ENCODE results near the gene GPATCH1.
"Not testable (repeated sequence)": the region's sequence is repeated elsewhere in the genome, so short reads cannot be mapped to it uniquely, and the experiment has no call there.

Gene GPATCH1

DNA sequence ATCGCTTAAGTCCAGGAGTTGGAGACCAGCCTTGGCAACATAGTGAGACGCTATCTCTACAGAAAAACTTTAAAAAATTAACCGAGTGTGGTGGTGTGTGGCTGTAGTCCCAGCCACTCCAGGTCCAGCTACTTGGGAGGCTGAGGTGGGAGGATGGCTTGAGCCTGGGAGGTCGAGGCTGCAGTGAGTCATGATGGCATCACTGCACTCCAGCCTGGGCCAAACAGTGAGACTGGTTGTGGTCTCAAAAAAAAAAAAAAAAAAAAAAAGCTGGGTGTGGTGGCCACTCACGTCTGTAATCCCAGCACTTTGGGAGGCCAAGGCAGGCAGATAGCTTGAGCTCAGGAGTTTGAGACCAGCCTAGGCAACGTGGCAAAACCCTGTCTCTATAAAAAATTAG is 85.1 kb downstream of the GPATCH1 start:
- not testable (repeated sequence) for H3K36me3 ChIP-seq (ENCODE audit: control insufficient read depth in 1 of 2, insufficient read depth in 2 of 2, low read length in 2 of 2); H3K4me3 ChIP-seq (ENCODE audit: low read depth in 1 of 2, low read length in 2 of 2); H3K9me3 ChIP-seq (ENCODE audit: control insufficient read depth in 1 of 2, low read length in 2 of 2); H3K4me1 ChIP-seq (ENCODE audit: control insufficient read depth in 1 of 2, insufficient read depth in 2 of 2, low read length in 2 of 2); H3K27me3 ChIP-seq (ENCODE audit: low read depth, low read length); H3K27ac ChIP-seq (ENCODE audit: low read length)

GRCh38 chr19:33167438-33167837 is 86.5 kb downstream of the GPATCH1 start:
- Histone ChIP-seq H3K36me3 (ENCODE audit: control insufficient read depth in 1 of 2, insufficient read depth in 2 of 2, low read length in 2 of 2) (no peaks in the 10 kb centered on the region), H3K9me3 (ENCODE audit: control insufficient read depth in 1 of 2, low read length in 2 of 2) (peaks cover 0 to 4% of the 10 kb centered on the region in 2 donors), H3K4me3 (ENCODE audit: low read depth in 1 of 2, low read length in 2 of 2) (no peak overlapping the region), H3K27me3 (ENCODE audit: low read depth, low read length) (no peaks in the 10 kb centered on the region), H3K27ac (ENCODE audit: low read length) (no peak overlapping the region), H3K4me1 (ENCODE audit: control insufficient read depth in 1 of 2, insufficient read depth in 2 of 2, low read length in 2 of 2) (no peaks in the 10 kb centered on the region)

GRCh38 chr19:33168528-33168927 is 87.5 kb downstream of the GPATCH1 start:
- Histone ChIP-seq H3K36me3 (ENCODE audit: control insufficient read depth in 1 of 2, insufficient read depth in 2 of 2, low read length in 2 of 2) (no peaks in the 10 kb centered on the region), H3K9me3 (ENCODE audit: control insufficient read depth in 1 of 2, low read length in 2 of 2) (peaks cover 0 to 4% of the 10 kb centered on the region in 2 donors), H3K4me3 (ENCODE audit: low read depth in 1 of 2, low read length in 2 of 2) (no peak overlapping the region), H3K27me3 (ENCODE audit: low read depth, low read length) (no peaks in the 10 kb centered on the region), H3K4me1 (ENCODE audit: control insufficient read depth in 1 of 2, insufficient read depth in 2 of 2, low read length in 2 of 2) (no peaks in the 10 kb centered on the region), H3K27ac (ENCODE audit: low read length) (no peak overlapping the region)

- H3K27me3 ChIP-seq (ENCODE audit: low read depth, low read length): no peaks in the 10 kb centered on the region
- no peak overlapping the region for H3K4me3 ChIP-seq (ENCODE audit: low read depth in 1 of 2, low read length in 2 of 2)
- H3K27ac ChIP-seq (ENCODE audit: low read length): no peak overlapping the region
- peaks cover 7 to 10% of the 10 kb centered on the region in 2 donors for H3K4me1 ChIP-seq (ENCODE audit: control insufficient read depth in 1 of 2, insufficient read depth in 2 of 2, low read length in 2 of 2)
- H3K9me3 ChIP-seq (ENCODE audit: control insufficient read depth in 1 of 2, low read length in 2 of 2): peaks cover 0 to 4% of the 10 kb centered on the region in 2 donors
- H3K36me3 ChIP-seq (ENCODE audit: control insufficient read depth in 1 of 2, insufficient read depth in 2 of 2, low read length in 2 of 2): no peaks in the 10 kb centered on the region
These were observed 90.3 kb downstream of the GPATCH1 start for GRCh38 chr19:33171222-33171795.

DNA sequence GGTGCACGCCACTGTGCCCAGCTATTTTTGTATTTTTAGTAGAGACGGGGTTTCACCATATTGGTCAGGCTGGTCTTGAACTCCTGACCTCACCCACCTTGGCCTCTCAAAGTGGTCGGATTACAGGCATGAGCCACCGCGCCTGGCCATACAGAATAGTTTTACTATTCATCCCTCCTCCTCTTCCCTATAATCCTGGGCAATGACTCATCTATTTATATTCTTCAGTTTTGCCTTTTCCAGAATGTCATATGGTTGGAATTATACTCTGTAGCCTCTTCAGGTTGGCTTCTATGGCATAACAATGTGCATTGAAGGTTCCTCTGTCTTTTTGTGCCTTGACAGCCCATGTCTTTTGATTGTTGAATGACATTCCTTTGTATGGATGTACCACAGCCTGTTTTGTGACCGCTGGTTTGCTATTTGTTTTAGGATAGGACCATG is 91.0 kb downstream of the GPATCH1 start:
- Histone ChIP-seq H3K27ac (ENCODE audit: low read length) (no peak overlapping the region), H3K9me3 (ENCODE audit: control insufficient read depth in 1 of 2, low read length in 2 of 2) (peaks cover 0 to 4% of the 10 kb centered on the region in 2 donors), H3K36me3 (ENCODE audit: control insufficient read depth in 1 of 2, insufficient read depth in 2 of 2, low read length in 2 of 2) (peaks cover 0 to 3% of the 10 kb centered on the region in 2 donors), H3K27me3 (ENCODE audit: low read depth, low read length) (no peaks in the 10 kb centered on the region), H3K4me3 (ENCODE audit: low read depth in 1 of 2, low read length in 2 of 2) (no peak overlapping the region), H3K4me1 (ENCODE audit: control insufficient read depth in 1 of 2, insufficient read depth in 2 of 2, low read length in 2 of 2) (peaks cover 7 to 10% of the 10 kb centered on the region in 2 donors)

GRCh38 chr19:33174186-33174585 is 93.2 kb downstream of the GPATCH1 start:
- H3K9me3 ChIP-seq (ENCODE audit: control insufficient read depth in 1 of 2, low read length in 2 of 2): no peaks in the 10 kb centered on the region
- H3K27ac ChIP-seq (ENCODE audit: low read length): no peak overlapping the region
- H3K4me1 ChIP-seq (ENCODE audit: control insufficient read depth in 1 of 2, insufficient read depth in 2 of 2, low read length in 2 of 2): peaks cover 11 to 17% of the 10 kb centered on the region in 2 donors
- H3K4me3 ChIP-seq (ENCODE audit: low read depth in 1 of 2, low read length in 2 of 2): no peak overlapping the region
- H3K36me3 ChIP-seq (ENCODE audit: control insufficient read depth in 1 of 2, insufficient read depth in 2 of 2, low read length in 2 of 2): peaks cover 0 to 3% of the 10 kb centered on the region in 2 donors
- no peaks in the 10 kb centered on the region for H3K27me3 ChIP-seq (ENCODE audit: low read depth, low read length)

DNA sequence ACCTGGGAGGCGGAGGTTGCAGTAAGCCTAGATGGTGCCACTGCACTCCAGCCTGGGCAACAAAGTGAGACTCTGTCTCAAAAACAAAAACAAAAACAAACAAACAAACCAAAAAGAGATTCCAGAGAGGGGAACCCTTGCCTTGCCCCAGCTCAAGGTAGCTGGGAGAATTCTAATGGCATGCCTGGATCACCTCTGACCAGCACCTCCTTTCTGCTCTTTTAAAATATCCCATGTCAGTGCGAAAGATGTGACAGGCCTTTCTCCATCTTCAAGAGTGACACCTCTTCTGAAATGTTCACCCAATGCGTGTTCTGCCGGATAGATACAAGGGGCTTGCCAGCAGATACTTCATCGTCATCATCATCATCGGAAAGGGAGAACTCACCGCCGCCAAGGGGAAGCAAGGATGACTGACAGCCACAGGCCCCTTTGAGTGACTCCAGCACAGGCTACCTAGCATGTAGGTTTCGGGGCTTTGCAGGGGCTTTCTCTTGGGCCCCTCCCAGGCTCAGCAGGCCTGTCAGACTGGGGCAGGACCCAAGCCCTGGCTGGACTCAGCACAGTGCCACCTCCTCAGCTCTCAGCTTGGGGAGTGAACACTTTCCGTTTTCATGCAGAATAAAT is 94.3 kb downstream of the GPATCH1 start:
- Histone ChIP-seq H3K4me3 (ENCODE audit: low read depth in 1 of 2, low read length in 2 of 2) (no peak overlapping the region), H3K9me3 (ENCODE audit: control insufficient read depth in 1 of 2, low read length in 2 of 2) (no peaks in the 10 kb centered on the region), H3K4me1 (ENCODE audit: control insufficient read depth in 1 of 2, insufficient read depth in 2 of 2, low read length in 2 of 2) (peaks cover 11 to 17% of the 10 kb centered on the region in 2 donors), H3K36me3 (ENCODE audit: control insufficient read depth in 1 of 2, insufficient read depth in 2 of 2, low read length in 2 of 2) (peaks cover 0 to 3% of the 10 kb centered on the region in 2 donors), H3K27me3 (ENCODE audit: low read depth, low read length) (no peaks in the 10 kb centered on the region), H3K27ac (ENCODE audit: low read length) (no peak overlapping the region)

DNA sequence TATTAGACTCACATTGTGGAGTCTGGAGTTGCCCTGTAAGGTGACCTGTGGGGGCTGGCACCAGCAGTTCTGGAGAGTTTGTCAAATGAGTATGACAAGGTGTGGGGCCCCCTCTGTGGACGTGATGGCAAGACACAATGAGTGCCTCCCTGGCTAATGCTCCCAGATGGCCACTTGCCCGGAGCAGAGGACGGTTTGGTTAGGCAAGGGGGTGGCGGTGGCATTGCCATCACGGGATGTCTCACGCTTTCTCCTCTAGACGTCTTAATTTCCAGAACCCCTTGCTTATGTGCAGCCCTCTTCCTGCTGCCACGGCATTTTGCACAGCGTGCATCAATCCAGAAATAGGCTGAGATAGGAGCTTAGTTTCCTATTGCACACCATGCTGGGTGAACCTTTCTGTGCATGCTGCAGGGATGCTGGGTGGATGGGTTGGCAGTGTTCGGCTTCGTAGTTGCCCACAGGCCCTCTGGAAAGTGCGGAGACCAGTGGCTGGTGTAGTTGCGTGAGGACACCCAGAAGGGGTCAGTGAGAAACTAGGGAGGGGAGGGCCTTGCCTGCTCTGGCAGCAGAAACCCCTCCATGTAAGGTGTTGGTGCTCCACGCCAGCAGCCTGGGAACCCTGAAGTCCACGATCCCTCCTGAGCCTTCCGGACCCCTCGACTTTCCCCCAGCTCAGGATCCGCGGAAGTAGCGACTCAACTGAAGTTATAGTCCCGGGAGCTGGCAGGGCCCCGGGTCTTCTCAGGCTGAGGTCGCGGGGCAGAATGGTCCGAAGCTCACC is 95.1 kb downstream of the GPATCH1 start:
- Histone ChIP-seq H3K27me3 (ENCODE audit: low read depth, low read length) (no peaks in the 10 kb centered on the region), H3K4me3 (ENCODE audit: low read depth in 1 of 2, low read length in 2 of 2) (peak overlapping the region; percentile 85 to 87), H3K36me3 (ENCODE audit: control insufficient read depth in 1 of 2, insufficient read depth in 2 of 2, low read length in 2 of 2) (peaks cover 0 to 3% of the 10 kb centered on the region in 2 donors), H3K9me3 (ENCODE audit: control insufficient read depth in 1 of 2, low read length in 2 of 2) (no peaks in the 10 kb centered on the region), H3K4me1 (ENCODE audit: control insufficient read depth in 1 of 2, insufficient read depth in 2 of 2, low read length in 2 of 2) (peaks cover 11 to 17% of the 10 kb centered on the region in 2 donors), H3K27ac (ENCODE audit: low read length) (peak overlapping the region; percentile 90)

DNA sequence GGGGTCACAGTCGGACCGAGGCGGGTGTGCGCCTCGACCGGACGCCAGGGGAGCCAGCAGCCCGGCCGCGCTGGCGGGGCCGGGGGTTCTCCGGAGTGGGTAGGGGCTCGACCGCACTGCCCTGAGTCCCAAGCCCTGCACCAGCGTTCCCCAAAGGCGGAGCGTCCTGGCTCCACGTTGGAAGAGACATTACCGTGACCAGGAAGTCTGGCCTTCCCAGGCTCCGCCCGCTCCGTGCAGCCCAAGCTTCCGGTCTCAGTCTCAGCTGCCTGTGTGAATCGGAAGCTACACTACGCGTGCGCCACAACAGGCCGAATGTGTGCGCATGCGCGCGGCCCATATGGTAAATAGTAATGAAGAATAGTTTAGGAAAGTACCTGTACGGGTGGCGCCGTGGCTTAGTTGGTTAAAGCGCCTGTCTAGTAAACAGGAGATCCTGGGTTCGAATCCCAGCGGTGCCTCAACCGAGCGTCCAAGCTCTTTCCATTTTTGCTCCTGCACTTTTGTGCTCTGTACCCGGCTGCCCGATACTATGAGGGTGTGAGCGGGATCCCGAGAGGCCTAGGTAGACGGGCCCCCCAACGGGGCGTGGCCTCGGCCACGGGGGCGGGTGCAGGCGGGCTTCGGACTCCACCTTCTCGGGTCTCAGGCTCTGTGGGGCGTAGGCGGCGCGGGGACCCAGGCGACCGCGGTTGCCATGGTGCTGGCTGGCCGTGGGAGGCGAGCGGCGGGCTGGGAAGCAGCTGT is 95.9 kb downstream of the GPATCH1 start:
- Histone ChIP-seq H3K4me3 (ENCODE audit: low read depth in 1 of 2, low read length in 2 of 2) (peak overlapping the region; percentile 85 to 87), H3K36me3 (ENCODE audit: control insufficient read depth in 1 of 2, insufficient read depth in 2 of 2, low read length in 2 of 2) (peaks cover 0 to 3% of the 10 kb centered on the region in 2 donors), H3K27me3 (ENCODE audit: low read depth, low read length) (no peaks in the 10 kb centered on the region), H3K9me3 (ENCODE audit: control insufficient read depth in 1 of 2, low read length in 2 of 2) (no peaks in the 10 kb centered on the region), H3K27ac (ENCODE audit: low read length) (peak overlapping the region; percentile 90), H3K4me1 (ENCODE audit: control insufficient read depth in 1 of 2, insufficient read depth in 2 of 2, low read length in 2 of 2) (peaks cover 11 to 17% of the 10 kb centered on the region in 2 donors)

- H3K27ac ChIP-seq (ENCODE audit: low read length): peak overlapping the region; percentile 53
- H3K36me3 ChIP-seq (ENCODE audit: control insufficient read depth in 1 of 2, insufficient read depth in 2 of 2, low read length in 2 of 2): peaks cover 0 to 3% of the 10 kb centered on the region in 2 donors
- H3K4me3 ChIP-seq (ENCODE audit: low read depth in 1 of 2, low read length in 2 of 2): peak overlapping the region; percentile 85 to 87
- peaks cover 11 to 17% of the 10 kb centered on the region in 2 donors for H3K4me1 ChIP-seq (ENCODE audit: control insufficient read depth in 1 of 2, insufficient read depth in 2 of 2, low read length in 2 of 2)
- H3K9me3 ChIP-seq (ENCODE audit: control insufficient read depth in 1 of 2, low read length in 2 of 2): no peaks in the 10 kb centered on the region
- H3K27me3 ChIP-seq (ENCODE audit: low read depth, low read length): no peaks in the 10 kb centered on the region
These were observed 96.5 kb downstream of the GPATCH1 start for GRCh38 chr19:33177417-33177979.
